ENCODE data around the gene PLA2G2D.

The PLA2G2D gene

DNA sequence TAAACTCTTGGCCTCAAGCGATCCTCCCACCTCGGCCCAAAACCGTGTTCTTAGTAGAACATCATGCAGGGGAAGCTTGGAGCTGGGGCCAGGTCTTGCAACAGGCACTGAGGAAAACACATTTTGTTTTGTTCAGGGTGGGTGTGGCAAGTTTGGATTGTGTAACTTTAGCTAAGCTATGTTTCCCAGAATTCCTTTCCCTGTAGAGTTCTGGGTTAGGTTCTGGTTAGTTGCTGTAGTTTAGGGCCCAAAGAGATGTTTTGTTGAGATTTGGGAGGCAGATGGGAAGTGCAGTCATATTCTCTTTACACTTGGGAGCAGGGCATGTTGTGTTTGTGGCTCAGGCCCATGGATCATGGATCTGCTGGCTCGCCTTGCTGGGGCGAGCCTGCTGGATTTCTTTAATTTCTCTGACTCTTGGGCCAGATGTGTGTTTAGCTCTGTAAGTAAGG lies 25.4 kb downstream of the PLA2G2D start:
- Histone ChIP-seq H3K79me2 (ENCODE audit: control insufficient read depth, low read length) (no peaks in the 10 kb centered on the region), H3K4me2 (ENCODE audit: low read length) (no peak overlapping the region), H3K9me2 (replicated peaks; ENCODE audit: control insufficient read depth, low read length) (no peaks in the 10 kb centered on the region), H3K4me3 (ENCODE audit: low read length) (no peak overlapping the region), H3K36me3 (ENCODE audit: control insufficient read depth, low read length) (no peaks in the 10 kb centered on the region), H3K9me3 (ENCODE audit: control insufficient read depth, insufficient read depth, low read length) (no peaks in the 10 kb centered on the region), H4K20me1 (ENCODE audit: control insufficient read depth, insufficient read depth, low read depth, low read length) (no peaks in the 10 kb centered on the region), H3K27ac (ENCODE audit: low read depth, low read length) (no peak overlapping the region), H3K27me3 (ENCODE audit: control insufficient read depth, low read length) (0 out of 2 replicates have a peak, but pooled peaks cover 14% of the 10 kb centered on the region), H3K4me1 (ENCODE audit: control insufficient read depth, low read length) (no peaks in the 10 kb centered on the region), H3F3A (ENCODE audit: control insufficient read depth, insufficient read depth) (no peaks in the 10 kb centered on the region)
- TF ChIP-seq CTCF (IDR thresholded peaks at IDR 0.05; ENCODE audit: low read depth, low read length, poor library complexity, severe bottlenecking) (no peak), EZH2phosphoT487 (IDR thresholded peaks at IDR 0.05; ENCODE audit: borderline replicate concordance, low read length) (no peak)

- no peaks in the 10 kb centered on the region for H3K9me2 ChIP-seq (replicated peaks; ENCODE audit: control insufficient read depth, low read length)
- no peaks in the 10 kb centered on the region for H3K4me1 ChIP-seq (ENCODE audit: control insufficient read depth, low read length)
- no peaks in the 10 kb centered on the region for H3K36me3 ChIP-seq (ENCODE audit: control insufficient read depth, low read length)
- H3K9me3 ChIP-seq (ENCODE audit: control insufficient read depth, insufficient read depth, low read length) = no peaks in the 10 kb centered on the region
- TF ChIP-seq EZH2phosphoT487 (IDR thresholded peaks at IDR 0.05; ENCODE audit: borderline replicate concordance, low read length) = no peak
- TF ChIP-seq CTCF (IDR thresholded peaks at IDR 0.05; ENCODE audit: low read depth, low read length, poor library complexity, severe bottlenecking) = no peak
- no peaks in the 10 kb centered on the region for H3F3A ChIP-seq (ENCODE audit: control insufficient read depth, insufficient read depth)
- no peak overlapping the region for H3K4me2 ChIP-seq (ENCODE audit: low read length)
- no peak overlapping the region for H3K4me3 ChIP-seq (ENCODE audit: low read length)
- 0 out of 2 replicates have a peak, but pooled peaks cover 14% of the 10 kb centered on the region for H3K27me3 ChIP-seq (ENCODE audit: control insufficient read depth, low read length)
- H3K79me2 ChIP-seq (ENCODE audit: control insufficient read depth, low read length) = no peaks in the 10 kb centered on the region
- H3K27ac ChIP-seq (ENCODE audit: low read depth, low read length) = no peak overlapping the region
- no peaks in the 10 kb centered on the region for H4K20me1 ChIP-seq (ENCODE audit: control insufficient read depth, insufficient read depth, low read depth, low read length)
These were observed 26.0 kb downstream of the PLA2G2D start for GRCh38 chr1:20093303-20093702.

DNA sequence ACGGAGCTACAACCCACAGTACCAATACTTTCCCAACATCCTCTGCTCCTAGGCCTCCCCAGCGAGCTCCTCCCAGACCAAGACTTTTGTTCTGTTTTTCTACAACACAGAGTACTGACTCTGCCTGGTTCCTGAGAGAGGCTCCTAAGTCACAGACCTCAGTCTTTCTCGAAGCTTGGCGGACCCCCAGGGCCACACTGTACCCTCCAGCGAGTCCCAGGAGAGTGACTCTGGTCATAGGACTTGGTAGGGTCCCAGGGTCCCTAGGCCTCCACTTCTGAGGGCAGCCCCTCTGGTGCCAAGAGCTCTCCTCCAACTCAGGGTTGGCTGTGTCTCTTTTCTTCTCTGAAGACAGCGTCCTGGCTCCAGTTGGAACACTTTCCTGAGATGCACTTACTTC lies 28.7 kb downstream of the PLA2G2D start:
- Histone ChIP-seq H4K20me1 (ENCODE audit: control insufficient read depth, insufficient read depth, low read depth, low read length) (no peaks in the 10 kb centered on the region), H3K4me2 (ENCODE audit: low read length) (no peak overlapping the region), H3F3A (ENCODE audit: control insufficient read depth, insufficient read depth) (no peaks in the 10 kb centered on the region), H3K36me3 (ENCODE audit: control insufficient read depth, low read length) (no peaks in the 10 kb centered on the region), H3K27me3 (ENCODE audit: control insufficient read depth, low read length) (0 out of 2 replicates have a peak, but pooled peaks cover 14% of the 10 kb centered on the region), H3K4me1 (ENCODE audit: control insufficient read depth, low read length) (no peaks in the 10 kb centered on the region), H3K79me2 (ENCODE audit: control insufficient read depth, low read length) (no peaks in the 10 kb centered on the region), H3K4me3 (ENCODE audit: low read length) (no peak overlapping the region), H3K9me3 (ENCODE audit: control insufficient read depth, insufficient read depth, low read length) (no peaks in the 10 kb centered on the region), H3K27ac (ENCODE audit: low read depth, low read length) (no peak overlapping the region), H3K9me2 (replicated peaks; ENCODE audit: control insufficient read depth, low read length) (no peaks in the 10 kb centered on the region)
- no peak for TF ChIP-seq EZH2phosphoT487 (IDR thresholded peaks at IDR 0.05; ENCODE audit: borderline replicate concordance, low read length)
- no peak for TF ChIP-seq CTCF (IDR thresholded peaks at IDR 0.05; ENCODE audit: low read depth, low read length, poor library complexity, severe bottlenecking)

All from DOHH2 (cell line).